Colonic mucosa (tissue), 4 donors: Measurements from ENCODE around the gene LORICRIN. TPM values are rescaled to one million over a fixed set of nuclear protein-coding genes. Genes with fewer than 3 reads are reported as not detected.

Experiments used
- DNase-seq: peaks from one replicate; pipeline ENCODE4 v3.0.0-alpha.2; 2020
- H3K27ac ChIP-seq: fragments of 200-600 bp; one replicate; pipeline ENCODE4 v1.8.0; 2021
- H3K27me3 ChIP-seq: fragments of 200-600 bp; one replicate; pipeline ENCODE4 v1.8.0; 2021
- H3K36me3 ChIP-seq: fragments of 200-600 bp; one replicate; pipeline ENCODE4 v1.8.0; 2021
- H3K4me1 ChIP-seq: fragments of 200-600 bp; one replicate; pipeline ENCODE4 v1.8.0; 2021; ENCODE audit warnings: mild to moderate bottlenecking
- H3K4me3 ChIP-seq: fragments of 200-600 bp; one replicate; pipeline ENCODE4 v1.8.0; 2021
- H3K9ac ChIP-seq, 2 donors: one replicate each; pipeline ENCODE4 v1.7.0; 2013; ENCODE audit warnings: control low read depth in 2 of 2, low read depth in 2 of 2, low read length in 2 of 2
- H3K9me3 ChIP-seq: fragments of 200-600 bp; one replicate; pipeline ENCODE4 v1.8.0; 2021
- intact Hi-C: fragments of 100-400 bp; cut with DNase I; formaldehyde crosslinking; loops from one replicate; pipeline ENCODE4 v1.14.1; 2022
- total RNA-seq, 2 donors: library from RNA; stranded (reverse); fragmentation: NEBNext Ultra II Directional in 1 of 2; extraction: Animal tissue kit (Norgen Biotek cat#: 25700) in 1 of 2; gene quantifications; one replicate each; pipeline ENCODE4 v1.2.1, GENCODE V29; 2021
- TF ChIP-seq, protein P1 (sequence below): fragments of 200-600 bp; IDR thresholded peaks from one replicate; pipeline ENCODE4 v1.8.0; 2022; ENCODE audit warnings: antibody characterized with exemption, mild to moderate bottlenecking
- donor health status: healthy.
- donor health status: DM: no; HTN: no; CAD: no.
- donor health status: DM: no; HTN: no; CAD: no.

LORICRIN gene
- total RNA-seq, 2 donors from 2014 or later, result not detected

DNA sequence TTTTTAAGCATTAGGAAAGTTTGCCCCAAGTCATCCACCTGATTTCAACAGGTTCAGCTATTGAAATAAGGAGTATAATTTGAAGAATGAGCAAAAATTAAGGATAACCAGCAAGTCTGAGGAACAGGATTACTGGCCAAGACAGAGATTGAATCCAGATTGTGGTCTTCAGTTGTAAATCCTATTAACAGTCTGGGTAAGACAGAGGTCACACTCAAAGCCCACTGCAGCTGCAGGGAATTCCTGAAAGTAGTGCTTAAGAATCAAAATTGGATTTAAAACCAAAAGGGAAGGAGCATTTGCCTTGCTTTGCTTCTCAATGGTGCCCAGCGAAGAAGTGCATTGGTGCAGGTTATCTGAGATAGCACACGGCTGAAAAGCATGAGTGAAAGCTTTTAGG lies 6.4 kb upstream of the LORICRIN start:
- Histone ChIP-seq H3K4me1 (no peaks in the 10 kb centered on the region), H3K9me3 (no peaks in the 10 kb centered on the region), H3K36me3 (no peaks in the 10 kb centered on the region), H3K27ac (no peak overlapping the region), H3K27me3 (no peaks in the 10 kb centered on the region), H3K9ac (no peak overlapping the region), H3K4me3 (no peak overlapping the region)
- TF ChIP-seq, protein P1, sequence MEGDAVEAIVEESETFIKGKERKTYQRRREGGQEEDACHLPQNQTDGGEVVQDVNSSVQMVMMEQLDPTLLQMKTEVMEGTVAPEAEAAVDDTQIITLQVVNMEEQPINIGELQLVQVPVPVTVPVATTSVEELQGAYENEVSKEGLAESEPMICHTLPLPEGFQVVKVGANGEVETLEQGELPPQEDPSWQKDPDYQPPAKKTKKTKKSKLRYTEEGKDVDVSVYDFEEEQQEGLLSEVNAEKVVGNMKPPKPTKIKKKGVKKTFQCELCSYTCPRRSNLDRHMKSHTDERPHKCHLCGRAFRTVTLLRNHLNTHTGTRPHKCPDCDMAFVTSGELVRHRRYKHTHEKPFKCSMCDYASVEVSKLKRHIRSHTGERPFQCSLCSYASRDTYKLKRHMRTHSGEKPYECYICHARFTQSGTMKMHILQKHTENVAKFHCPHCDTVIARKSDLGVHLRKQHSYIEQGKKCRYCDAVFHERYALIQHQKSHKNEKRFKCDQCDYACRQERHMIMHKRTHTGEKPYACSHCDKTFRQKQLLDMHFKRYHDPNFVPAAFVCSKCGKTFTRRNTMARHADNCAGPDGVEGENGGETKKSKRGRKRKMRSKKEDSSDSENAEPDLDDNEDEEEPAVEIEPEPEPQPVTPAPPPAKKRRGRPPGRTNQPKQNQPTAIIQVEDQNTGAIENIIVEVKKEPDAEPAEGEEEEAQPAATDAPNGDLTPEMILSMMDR, result no peak
- intact Hi-C loops, result no loop called here
- no peak for DNase-seq

DNA sequence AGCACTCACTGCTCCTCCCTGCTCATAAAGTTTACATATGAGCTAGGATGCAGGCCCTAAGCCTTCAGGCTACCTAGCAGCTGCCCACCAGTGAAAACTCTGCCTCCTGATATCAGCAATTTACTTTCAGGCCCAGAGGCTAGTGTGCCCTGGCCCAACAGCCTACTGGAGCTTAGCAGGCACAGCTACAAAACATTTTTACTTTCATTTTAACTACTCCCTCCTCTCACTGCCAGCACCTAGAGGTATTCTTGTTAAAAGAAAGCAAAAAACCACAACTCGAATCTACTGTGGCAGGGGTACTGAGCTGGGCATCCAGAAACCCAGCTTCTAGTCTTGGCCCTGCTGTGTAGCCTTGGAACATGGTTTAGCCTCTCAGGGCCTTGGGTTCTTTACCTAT lies 5.8 kb upstream of the LORICRIN start:
- H3K4me3 ChIP-seq, result no peak overlapping the region
- H3K4me1 ChIP-seq, result no peaks in the 10 kb centered on the region
- TF ChIP-seq, protein P1, result no peak
- no peaks in the 10 kb centered on the region for H3K27me3 ChIP-seq
- DNase-seq, result no peak
- intact Hi-C loops, result no loop called here
- no peaks in the 10 kb centered on the region for H3K36me3 ChIP-seq
- no peak overlapping the region for H3K9ac ChIP-seq
- H3K27ac ChIP-seq, result no peak overlapping the region
- H3K9me3 ChIP-seq, result no peaks in the 10 kb centered on the region

DNA sequence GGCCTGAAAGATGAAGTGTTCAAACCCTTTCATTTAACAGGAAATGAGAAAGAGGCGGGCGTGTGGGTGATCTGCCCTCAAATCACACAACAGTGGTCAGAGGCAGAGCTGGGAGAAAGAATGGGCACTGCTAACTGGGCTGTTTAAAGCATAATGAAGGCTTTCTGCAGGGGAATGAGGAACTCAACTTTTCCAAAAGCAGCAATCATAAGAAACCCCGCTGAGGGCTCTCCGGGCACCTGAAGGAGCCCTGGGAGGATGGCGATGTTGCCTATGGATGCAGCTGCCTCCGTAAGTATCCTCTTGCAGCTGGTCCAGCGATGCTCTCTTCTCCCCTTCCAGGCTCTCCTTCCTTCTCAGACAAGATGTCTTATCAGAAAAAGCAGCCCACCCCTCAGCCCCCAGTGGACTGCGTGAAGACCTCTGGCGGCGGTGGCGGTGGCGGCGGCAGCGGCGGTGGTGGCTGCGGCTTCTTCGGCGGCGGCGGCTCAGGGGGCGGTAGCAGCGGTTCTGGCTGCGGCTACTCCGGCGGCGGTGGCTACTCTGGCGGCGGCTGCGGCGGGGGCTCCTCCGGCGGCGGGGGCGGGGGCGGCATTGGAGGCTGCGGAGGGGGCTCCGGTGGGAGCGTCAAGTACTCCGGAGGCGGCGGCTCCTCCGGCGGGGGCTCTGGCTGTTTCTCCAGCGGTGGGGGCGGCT lies 1.2 kb downstream of the LORICRIN start:
- H3K36me3 ChIP-seq, result no peaks in the 10 kb centered on the region

DNA sequence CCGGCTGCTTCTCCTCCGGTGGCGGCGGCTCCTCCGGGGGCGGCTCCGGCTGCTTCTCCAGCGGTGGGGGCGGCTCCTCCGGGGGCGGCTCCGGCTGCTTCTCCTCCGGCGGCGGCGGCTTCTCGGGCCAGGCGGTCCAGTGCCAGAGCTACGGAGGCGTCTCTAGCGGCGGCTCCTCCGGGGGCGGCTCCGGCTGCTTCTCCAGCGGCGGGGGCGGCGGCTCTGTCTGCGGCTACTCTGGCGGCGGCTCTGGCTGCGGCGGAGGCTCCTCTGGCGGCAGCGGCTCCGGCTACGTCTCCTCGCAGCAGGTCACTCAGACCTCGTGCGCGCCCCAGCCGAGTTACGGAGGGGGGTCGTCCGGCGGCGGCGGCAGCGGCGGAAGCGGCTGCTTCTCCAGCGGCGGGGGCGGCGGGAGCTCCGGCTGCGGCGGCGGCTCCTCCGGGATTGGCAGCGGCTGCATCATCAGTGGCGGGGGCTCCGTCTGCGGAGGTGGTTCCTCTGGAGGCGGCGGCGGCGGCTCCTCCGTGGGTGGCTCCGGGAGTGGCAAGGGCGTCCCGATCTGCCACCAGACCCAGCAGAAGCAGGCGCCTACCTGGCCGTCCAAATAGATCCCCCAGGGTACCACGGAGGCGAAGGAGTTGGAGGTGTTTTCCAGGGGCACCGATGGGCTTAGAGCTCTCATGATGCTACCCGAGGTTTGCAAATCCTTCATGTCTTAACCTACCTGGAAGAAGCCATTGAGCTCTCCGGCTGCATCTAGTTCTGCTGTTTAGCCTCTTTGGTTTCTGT lies 2.0 kb downstream of the LORICRIN start:
- H3K4me3 ChIP-seq, result peak overlapping the region; percentile 35
- TF ChIP-seq, protein P1, result no peak
- peak overlapping the region in 1 of 2 donors; percentile 12 for H3K9ac ChIP-seq
- peaks cover 30% of the 10 kb centered on the region for H3K27me3 ChIP-seq
- no peaks in the 10 kb centered on the region for H3K36me3 ChIP-seq
- no peaks in the 10 kb centered on the region for H3K4me1 ChIP-seq
- no peak overlapping the region for H3K27ac ChIP-seq
- no peaks in the 10 kb centered on the region for H3K9me3 ChIP-seq
- no peak for DNase-seq
- intact Hi-C loops, result no loop called here

More for the DNA sequence above, 1.2 kb downstream of the LORICRIN start:
- Histone ChIP-seq H3K27me3 (peaks cover 30% of the 10 kb centered on the region), H3K4me1 (no peaks in the 10 kb centered on the region), H3K9me3 (no peaks in the 10 kb centered on the region), H3K9ac (no peak overlapping the region), H3K4me3 (peak overlapping the region; percentile 35), H3K27ac (no peak overlapping the region)
- no peak for DNase-seq
- intact Hi-C loops, result no loop called here
- TF ChIP-seq, protein P1, result no peak

- TF ChIP-seq, protein P1, result no peak
- H3K27ac ChIP-seq, result no peak overlapping the region
- peaks cover 32% of the 10 kb centered on the region for H3K27me3 ChIP-seq
- no peaks in the 10 kb centered on the region for H3K4me1 ChIP-seq
- no peak overlapping the region for H3K4me3 ChIP-seq
- intact Hi-C loops, result no loop called here
- H3K9me3 ChIP-seq, result no peaks in the 10 kb centered on the region
- DNase-seq, result no peak
- H3K36me3 ChIP-seq, result no peaks in the 10 kb centered on the region
- no peak overlapping the region for H3K9ac ChIP-seq
These were observed 2.5 kb downstream of the LORICRIN start for GRCh38 chr1:153262070-153262366.
